Gastrocnemius medialis (tissue), 4 donors: ENCODE results near the gene HACD2. TPM values are rescaled to one million over a fixed set of nuclear protein-coding genes. Genes with fewer than 3 reads are reported as not detected.

Source experiments
- ATAC-seq, 2 donors: fragments of 150-250 bp; one replicate each; pipeline ENCODE4 v1.9.1; 2016
- DNase-seq, 2 donors: peaks; one replicate each; pipeline ENCODE4 v3.0.0-alpha.2; 2019
- H3K27ac ChIP-seq, 4 donors: fragments of 200-600 bp; sonication (generic); 1 replicate in 1 of 4; 2 replicates in 3 of 4; pipeline ENCODE4 v1.5.1; 2016 to 2018; ENCODE audit warnings: mild to moderate bottlenecking in 2 of 4, moderate library complexity in 1 of 4
- H3K27me3 ChIP-seq, 3 donors: fragments of 200-600 bp; sonication (generic) in 2 of 3; 1 replicate in 1 of 3; 2 replicates in 2 of 3; pipeline versions ENCODE4 v1.5.1 to v1.6.0; 2016 to 2019; ENCODE audit warnings: mild to moderate bottlenecking in 1 of 3, moderate library complexity in 1 of 3
- H3K36me3 ChIP-seq, 2 donors: fragments of 200-600 bp; sonication (generic) in 1 of 2; one replicate each; pipeline ENCODE4 v1.5.1; 2017 to 2018
- H3K4me1 ChIP-seq, 2 donors: fragments of 200-600 bp; sonication (generic) in 1 of 2; one replicate each; pipeline ENCODE4 v1.5.1; 2016 to 2017; ENCODE audit warnings: mild to moderate bottlenecking in 2 of 2
- H3K4me3 ChIP-seq, 4 donors: fragments of 200-600 bp; sonication (generic) in 3 of 4; 1 replicate in 1 of 4; 2 replicates in 3 of 4; pipeline ENCODE4 v1.5.1; 2016 to 2019; ENCODE audit warnings: mild to moderate bottlenecking in 2 of 4
- H3K9me3 ChIP-seq, 3 donors: fragments of 200-600 bp; sonication (generic) in 2 of 3; 1 replicate in 1 of 3; 2 replicates in 2 of 3; pipeline ENCODE4 v1.5.1; 2016 to 2019
- CTCF ChIP-seq, 5 experiments: fragments of 450-650 bp in 3 of 5; fragments of 200-600 bp in 2 of 5; sonication (generic) in 2 of 5; IDR thresholded peaks in 4 of 5; conservative IDR thresholded peaks in 1 of 5; 1 replicate in 4 of 5; 2 replicates in 1 of 5; pipeline ENCODE4 v1.5.1; 2016 to 2019; ENCODE audit warnings: antibody characterized with exemption in 5 of 5, mild to moderate bottlenecking in 3 of 5, moderate library complexity in 3 of 5
- POLR2A ChIP-seq, 2 donors: fragments of 450-650 bp; IDR thresholded peaks; one replicate each; pipeline ENCODE4 v1.6.1; 2017; ENCODE audit warnings: antibody characterized with exemption in 2 of 2, mild to moderate bottlenecking in 2 of 2, moderate library complexity in 2 of 2
- in situ Hi-C, 4 donors: fragments of 200-750 bp; cut with MboI; loops; one replicate each; pipeline versions ENCODE4 v1.15.0 to v1.8.0; 2017; ENCODE audit warnings: low sequenced_read_pairs in 4 of 4
- intact Hi-C: fragments of 100-400 bp; cut with DNase I; formaldehyde crosslinking; loops from one replicate; pipeline ENCODE4 v1.15.1; 2023; ENCODE audit warnings: low total_unique reads
- total RNA-seq, 4 donors: library from RNA; depleted of rRNA; stranded (reverse); fragments of >200 nt; gene quantifications; one replicate each; pipeline versions ENCODE4 v1.1.0 to v1.2.3, GENCODE V29; 2016

The HACD2 gene
- total RNA-seq, 4 donors from 2014 or later = 3.9 to 19.8 (median 6.7) TPM

DNA sequence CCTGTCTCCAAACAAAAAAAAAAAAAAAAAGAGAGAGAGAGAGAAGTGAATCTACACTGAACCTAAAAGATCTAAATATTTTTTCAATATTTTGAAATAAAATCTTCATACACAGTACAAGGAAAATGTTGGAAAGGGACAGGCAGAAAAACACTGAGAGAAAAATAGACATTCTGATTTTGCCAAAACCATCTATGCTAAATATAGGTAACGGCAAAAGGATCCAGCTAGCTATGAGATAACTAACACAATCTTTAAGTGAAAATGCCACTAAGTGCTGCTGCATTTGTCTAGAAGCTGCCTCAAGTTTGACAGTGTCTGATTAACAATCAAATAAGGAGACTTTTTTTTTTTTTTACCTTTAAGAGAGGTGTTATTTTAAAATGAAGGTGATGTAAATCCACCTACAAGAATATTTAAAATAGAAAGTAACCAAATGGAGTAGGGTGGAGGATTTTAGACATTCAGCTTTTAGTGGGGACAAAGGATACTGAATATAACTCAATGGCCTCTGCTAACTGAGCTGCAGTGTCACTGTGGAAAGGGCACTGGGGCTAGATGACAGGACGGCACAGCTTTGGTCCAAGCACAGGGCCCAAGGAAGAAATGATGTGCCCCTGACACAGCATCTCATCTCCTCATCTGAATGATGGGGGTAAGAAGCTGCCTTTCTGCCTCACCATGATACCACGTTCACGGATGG lies 62.4 kb downstream of the HACD2 start:
- no peak overlapping the region for H3K4me3 ChIP-seq
- peaks cover 0 to 10% of the 10 kb centered on the region in 2 donors for H3K36me3 ChIP-seq
- H3K4me1 ChIP-seq = peaks cover 4 to 14% of the 10 kb centered on the region in 2 donors
- in situ Hi-C loops (no loop called here), intact Hi-C loops (no loop called here)
- DNase-seq (no peak), ATAC-seq (peak; percentile 19 to 27)
- H3K9me3 ChIP-seq = no peaks in the 10 kb centered on the region
- H3K27me3 ChIP-seq = no peaks in the 10 kb centered on the region
- H3K27ac ChIP-seq = peak overlapping the region in 2 of 4 donors; percentile 2 to 9
- TF ChIP-seq POLR2A (IDR thresholded peaks at IDR 0.05) (no peak), CTCF (IDR thresholded peaks at IDR 0.05 in 4 of 5, conservative IDR thresholded peaks at IDR 0.05 in 1 of 5) (no peak)

GRCh38 chr3:123521179-123521969 lies 63.5 kb downstream of the HACD2 start:
- H3K36me3 ChIP-seq = peaks cover 0 to under 1% of the 10 kb centered on the region in 2 donors
- no peak overlapping the region for H3K27ac ChIP-seq
- DNase-seq (no peak), ATAC-seq (no peak)
- no peak overlapping the region for H3K4me3 ChIP-seq
- peaks cover 4 to 14% of the 10 kb centered on the region in 2 donors for H3K4me1 ChIP-seq
- H3K9me3 ChIP-seq = no peaks in the 10 kb centered on the region
- no peaks in the 10 kb centered on the region for H3K27me3 ChIP-seq
- in situ Hi-C loops (no loop called here), intact Hi-C loops (no loop called here)
- TF ChIP-seq CTCF (IDR thresholded peaks at IDR 0.05 in 4 of 5, conservative IDR thresholded peaks at IDR 0.05 in 1 of 5) (no peak), POLR2A (IDR thresholded peaks at IDR 0.05) (no peak)

GRCh38 chr3:123520656-123521055 lies 64.2 kb downstream of the HACD2 start:
- ATAC-seq (no peak), DNase-seq (no peak)
- in situ Hi-C loops = no loop called here
- Histone ChIP-seq H3K27ac (no peak overlapping the region), H3K4me3 (no peak overlapping the region), H3K9me3 (no peaks in the 10 kb centered on the region), H3K36me3 (no peaks in the 10 kb centered on the region), H3K27me3 (no peaks in the 10 kb centered on the region), H3K4me1 (peaks cover 4 to 14% of the 10 kb centered on the region in 2 donors)
- intact Hi-C loops = no loop called here
- TF ChIP-seq CTCF (IDR thresholded peaks at IDR 0.05 in 4 of 5, conservative IDR thresholded peaks at IDR 0.05 in 1 of 5) (no peak), POLR2A (IDR thresholded peaks at IDR 0.05) (no peak)

- no peaks in the 10 kb centered on the region for H3K9me3 ChIP-seq
- DNase-seq (no peak), ATAC-seq (no peak)
- no peaks in the 10 kb centered on the region for H3K36me3 ChIP-seq
- intact Hi-C loops = no loop called here
- no peak overlapping the region for H3K4me3 ChIP-seq
- peaks cover 4 to 14% of the 10 kb centered on the region in 2 donors for H3K4me1 ChIP-seq
- no peak overlapping the region for H3K27ac ChIP-seq
- TF ChIP-seq CTCF (IDR thresholded peaks at IDR 0.05 in 4 of 5, conservative IDR thresholded peaks at IDR 0.05 in 1 of 5) (no peak), POLR2A (IDR thresholded peaks at IDR 0.05) (no peak)
- in situ Hi-C loops = no loop called here
- H3K27me3 ChIP-seq = no peaks in the 10 kb centered on the region
Measured at GRCh38 chr3:123518892-123519485, 65.9 kb downstream of the HACD2 start.
